Measurements from ENCODE around the gene TLR1.

The TLR1 gene

GRCh38 chr4:38764277-38764676 lies 40.3 kb downstream of the TLR1 start:
- POLR2A ChIA-PET: no interaction called here
- no peak for TF ChIP-seq BCL11B (tag by site-specific recombination; IDR thresholded peaks at IDR 0.05; ENCODE audit: low read depth)
- no peak for TF ChIP-seq GLIS1 (tag by site-specific recombination; IDR thresholded peaks at IDR 0.05)
- TF ChIP-seq ZNF274 (IDR thresholded peaks at IDR 0.05; ENCODE audit: low read length): no peak
- no peak for TF ChIP-seq ZNF274 (tag by site-specific recombination; IDR thresholded peaks at IDR 0.05; ENCODE audit: borderline replicate concordance)
- no peak for TF ChIP-seq SP3 (tag by site-specific recombination; IDR thresholded peaks at IDR 0.05)
- no peaks in the 10 kb centered on the region for H3K9me3 ChIP-seq (ENCODE audit: control insufficient read depth, insufficient read depth, low read depth, low read length)
- no peaks in the 10 kb centered on the region for H3K36me3 ChIP-seq (ENCODE audit: control insufficient read depth in 2 of 2, insufficient read depth in 1 of 2, low read length in 2 of 2)
- CTCF ChIA-PET: interaction anchor here (0.9 to 1.8 kb wide), 4 partner anchors 18 to 371 kb away, joined by 3 to 13 read pairs (median 4); partner anchors contain the start of genes TLR1 and TLR10
- H3K27ac ChIP-seq (ENCODE audit: extremely low read depth, low read depth, low read length): no peak overlapping the region
- no peaks in the 10 kb centered on the region for H3K4me1 ChIP-seq (ENCODE audit: control insufficient read depth, insufficient read depth, low read length)
- H3K4me3 ChIP-seq (ENCODE audit: low read depth, low read length): no peak overlapping the region

- ChIA-PET CTCF (interaction anchor here (0.6 to 1.0 kb wide), 2 partner anchors 20 to 98 kb away, joined by 5 read pairs; no protein-coding TSS in a partner anchor), POLR2A (no interaction called here)
- Histone ChIP-seq H3K4me1 (ENCODE audit: control insufficient read depth, insufficient read depth, low read length) (no peaks in the 10 kb centered on the region), H3K27ac (ENCODE audit: extremely low read depth, low read depth, low read length) (no peak overlapping the region), H3K9me3 (ENCODE audit: control insufficient read depth, insufficient read depth, low read depth, low read length) (no peaks in the 10 kb centered on the region), H3K4me3 (ENCODE audit: low read depth, low read length) (no peak overlapping the region), H3K36me3 (ENCODE audit: control insufficient read depth in 2 of 2, insufficient read depth in 1 of 2, low read length in 2 of 2) (no peaks in the 10 kb centered on the region)
- no peak for TF ChIP-seq SP2 (tag by site-specific recombination; IDR thresholded peaks at IDR 0.05)
- TF ChIP-seq ZNF426 (tag by site-specific recombination; IDR thresholded peaks at IDR 0.05): no peak
- TF ChIP-seq KLF8 (tag by site-specific recombination; IDR thresholded peaks at IDR 0.05): no peak
- TF ChIP-seq ZBTB20 (tag by site-specific recombination; IDR thresholded peaks at IDR 0.05): no peak
- no peak for TF ChIP-seq ZNF121 (tag by site-specific recombination; IDR thresholded peaks at IDR 0.05)
- no peak for TF ChIP-seq ZEB2 (tag by site-specific recombination; IDR thresholded peaks at IDR 0.05)
- TF ChIP-seq ZNF658 (tag by site-specific recombination; IDR thresholded peaks at IDR 0.05): no peak
These were observed 42.0 kb downstream of the TLR1 start for GRCh38 chr4:38762560-38762959.

GRCh38 chr4:38759790-38760122 lies 44.8 kb downstream of the TLR1 start:
- no peaks in the 10 kb centered on the region for H3K9me3 ChIP-seq (ENCODE audit: control insufficient read depth, insufficient read depth, low read depth, low read length)
- H3K4me3 ChIP-seq (ENCODE audit: low read depth, low read length): no peak overlapping the region
- ChIA-PET POLR2A (no interaction called here), CTCF (interaction anchor here (0.6 to 6.7 kb wide), 33 partner anchors 9 to 663 kb away, joined by 3 to 44 read pairs (median 4); partner anchors contain the start of genes FAM114A1, TLR1, TLR10 and TLR6)
- no peak for TF ChIP-seq GLIS2 (tag by site-specific recombination; IDR thresholded peaks at IDR 0.05)
- no peak for TF ChIP-seq ZNF704 (tag by site-specific recombination; IDR thresholded peaks at IDR 0.05)
- no peak for TF ChIP-seq ZNF791 (tag by site-specific recombination; IDR thresholded peaks at IDR 0.05)
- TF ChIP-seq ZNF202 (tag by site-specific recombination; IDR thresholded peaks at IDR 0.05; ENCODE audit: borderline replicate concordance): no peak
- TF ChIP-seq ZNF324 (tag by site-specific recombination; IDR thresholded peaks at IDR 0.05): no peak
- no peak for TF ChIP-seq ZBTB1 (tag by site-specific recombination; IDR thresholded peaks at IDR 0.05)
- no peak for TF ChIP-seq REST (tag by site-specific recombination; IDR thresholded peaks at IDR 0.05)
- TF ChIP-seq OVOL3 (tag by site-specific recombination; IDR thresholded peaks at IDR 0.05): no peak
- no peak for TF ChIP-seq WT1 (tag by site-specific recombination; IDR thresholded peaks at IDR 0.05)
- no peak for TF ChIP-seq HOXD13 (CRISPR knock-in tag; IDR thresholded peaks at IDR 0.05; ENCODE audit: borderline replicate concordance)
- TF ChIP-seq ZNF561 (tag by site-specific recombination; IDR thresholded peaks at IDR 0.05; ENCODE audit: borderline replicate concordance): no peak
- H3K36me3 ChIP-seq (ENCODE audit: control insufficient read depth in 2 of 2, insufficient read depth in 1 of 2, low read length in 2 of 2): no peaks in the 10 kb centered on the region
- no peak overlapping the region for H3K27ac ChIP-seq (ENCODE audit: extremely low read depth, low read depth, low read length)
- no peaks in the 10 kb centered on the region for H3K4me1 ChIP-seq (ENCODE audit: control insufficient read depth, insufficient read depth, low read length)

All from HEK293 (cell line).